ENCODE data around the gene TMEM53.
A peak's percentile ranks its signal among the peaks of the same experiment; 100 is the strongest.

The TMEM53 gene

GRCh38 chr1:44640200-44640853, 34.0 kb downstream of the TMEM53 start:
- no peaks in the 10 kb centered on the region for H3K27me3 ChIP-seq (ENCODE audit: control insufficient read depth in 2 of 2, insufficient read depth in 2 of 2, low read length in 2 of 2)
- no peaks in the 10 kb centered on the region for H3K4me1 ChIP-seq (ENCODE audit: control insufficient read depth in 2 of 2, insufficient read depth in 2 of 2, low read length in 2 of 2)
- H3K9me3 ChIP-seq (ENCODE audit: control insufficient read depth in 2 of 2, low read length in 2 of 2), result no peaks in the 10 kb centered on the region
- no peak overlapping the region for H3K9ac ChIP-seq (ENCODE audit: low read depth in 1 of 2, low read length in 2 of 2)
- peaks cover 84 to 93% of the 10 kb centered on the region in 2 donors for H3K36me3 ChIP-seq (ENCODE audit: control insufficient read depth in 2 of 2, insufficient read depth in 2 of 2, low read length in 2 of 2)
- no peak overlapping the region for H3K4me3 ChIP-seq (ENCODE audit: low read length in 2 of 2)
- no peak overlapping the region for H3K27ac ChIP-seq (ENCODE audit: low read depth in 2 of 2, low read length in 2 of 2)

GRCh38 chr1:44637702-44638411, 36.4 kb downstream of the TMEM53 start:
- Histone ChIP-seq H3K4me1 (ENCODE audit: control insufficient read depth in 2 of 2, insufficient read depth in 2 of 2, low read length in 2 of 2) (peaks cover 6 to 13% of the 10 kb centered on the region in 2 donors), H3K4me3 (ENCODE audit: low read length in 2 of 2) (no peak overlapping the region), H3K27ac (ENCODE audit: low read depth in 2 of 2, low read length in 2 of 2) (no peak overlapping the region), H3K9me3 (ENCODE audit: control insufficient read depth in 2 of 2, low read length in 2 of 2) (no peaks in the 10 kb centered on the region), H3K27me3 (ENCODE audit: control insufficient read depth in 2 of 2, insufficient read depth in 2 of 2, low read length in 2 of 2) (no peaks in the 10 kb centered on the region), H3K9ac (ENCODE audit: low read depth in 1 of 2, low read length in 2 of 2) (no peak overlapping the region), H3K36me3 (ENCODE audit: control insufficient read depth in 2 of 2, insufficient read depth in 2 of 2, low read length in 2 of 2) (peaks cover 80 to 85% of the 10 kb centered on the region in 2 donors)

GRCh38 chr1:44636688-44637598, 37.3 kb downstream of the TMEM53 start:
- Histone ChIP-seq H3K4me3 (ENCODE audit: low read length in 2 of 2) (no peak overlapping the region), H3K4me1 (ENCODE audit: control insufficient read depth in 2 of 2, insufficient read depth in 2 of 2, low read length in 2 of 2) (peaks cover 10 to 16% of the 10 kb centered on the region in 2 donors), H3K27ac (ENCODE audit: low read depth in 2 of 2, low read length in 2 of 2) (peak overlapping the region in 1 of 2 donors; percentile 21), H3K9ac (ENCODE audit: low read depth in 1 of 2, low read length in 2 of 2) (no peak overlapping the region), H3K27me3 (ENCODE audit: control insufficient read depth in 2 of 2, insufficient read depth in 2 of 2, low read length in 2 of 2) (no peaks in the 10 kb centered on the region), H3K36me3 (ENCODE audit: control insufficient read depth in 2 of 2, insufficient read depth in 2 of 2, low read length in 2 of 2) (peaks cover 73 to 76% of the 10 kb centered on the region in 2 donors), H3K9me3 (ENCODE audit: control insufficient read depth in 2 of 2, low read length in 2 of 2) (no peaks in the 10 kb centered on the region)

- peak overlapping the region in 1 of 2 donors; percentile 21 for H3K27ac ChIP-seq (ENCODE audit: low read depth in 2 of 2, low read length in 2 of 2)
- H3K36me3 ChIP-seq (ENCODE audit: control insufficient read depth in 2 of 2, insufficient read depth in 2 of 2, low read length in 2 of 2), result peaks cover 68 to 70% of the 10 kb centered on the region in 2 donors
- H3K4me3 ChIP-seq (ENCODE audit: low read length in 2 of 2), result no peak overlapping the region
- H3K9ac ChIP-seq (ENCODE audit: low read depth in 1 of 2, low read length in 2 of 2), result no peak overlapping the region
- no peaks in the 10 kb centered on the region for H3K27me3 ChIP-seq (ENCODE audit: control insufficient read depth in 2 of 2, insufficient read depth in 2 of 2, low read length in 2 of 2)
- no peaks in the 10 kb centered on the region for H3K9me3 ChIP-seq (ENCODE audit: control insufficient read depth in 2 of 2, low read length in 2 of 2)
- H3K4me1 ChIP-seq (ENCODE audit: control insufficient read depth in 2 of 2, insufficient read depth in 2 of 2, low read length in 2 of 2), result peaks cover 10 to 19% of the 10 kb centered on the region in 2 donors
Measured at GRCh38 chr1:44636083-44636687, 38.1 kb downstream of the TMEM53 start.

- Histone ChIP-seq H3K27ac (ENCODE audit: low read depth in 2 of 2, low read length in 2 of 2) (no peak overlapping the region), H3K9me3 (ENCODE audit: control insufficient read depth in 2 of 2, low read length in 2 of 2) (no peaks in the 10 kb centered on the region), H3K4me1 (ENCODE audit: control insufficient read depth in 2 of 2, insufficient read depth in 2 of 2, low read length in 2 of 2) (peaks cover 10 to 19% of the 10 kb centered on the region in 2 donors), H3K36me3 (ENCODE audit: control insufficient read depth in 2 of 2, insufficient read depth in 2 of 2, low read length in 2 of 2) (peaks cover 60 to 62% of the 10 kb centered on the region in 2 donors), H3K4me3 (ENCODE audit: low read length in 2 of 2) (no peak overlapping the region), H3K27me3 (ENCODE audit: control insufficient read depth in 2 of 2, insufficient read depth in 2 of 2, low read length in 2 of 2) (no peaks in the 10 kb centered on the region), H3K9ac (ENCODE audit: low read depth in 1 of 2, low read length in 2 of 2) (no peak overlapping the region)
Measured at GRCh38 chr1:44635439-44635838, 38.8 kb downstream of the TMEM53 start.

- Histone ChIP-seq H3K4me1 (ENCODE audit: control insufficient read depth in 2 of 2, insufficient read depth in 2 of 2, low read length in 2 of 2) (peaks cover 10 to 19% of the 10 kb centered on the region in 2 donors), H3K36me3 (ENCODE audit: control insufficient read depth in 2 of 2, insufficient read depth in 2 of 2, low read length in 2 of 2) (peaks cover 55 to 56% of the 10 kb centered on the region in 2 donors), H3K4me3 (ENCODE audit: low read length in 2 of 2) (no peak overlapping the region), H3K9ac (ENCODE audit: low read depth in 1 of 2, low read length in 2 of 2) (no peak overlapping the region), H3K27me3 (ENCODE audit: control insufficient read depth in 2 of 2, insufficient read depth in 2 of 2, low read length in 2 of 2) (no peaks in the 10 kb centered on the region), H3K27ac (ENCODE audit: low read depth in 2 of 2, low read length in 2 of 2) (no peak overlapping the region), H3K9me3 (ENCODE audit: control insufficient read depth in 2 of 2, low read length in 2 of 2) (no peaks in the 10 kb centered on the region)
Measured at GRCh38 chr1:44634606-44635189, 39.6 kb downstream of the TMEM53 start.

GRCh38 chr1:44632598-44632997, 41.7 kb downstream of the TMEM53 start:
- H3K4me1 ChIP-seq (ENCODE audit: control insufficient read depth in 2 of 2, insufficient read depth in 2 of 2, low read length in 2 of 2), result peaks cover 10 to 19% of the 10 kb centered on the region in 2 donors
- H3K36me3 ChIP-seq (ENCODE audit: control insufficient read depth in 2 of 2, insufficient read depth in 2 of 2, low read length in 2 of 2), result peaks cover 38 to 39% of the 10 kb centered on the region in 2 donors

GRCh38 chr1:44631647-44632539, 42.4 kb downstream of the TMEM53 start:
- Histone ChIP-seq H3K9me3 (ENCODE audit: control insufficient read depth in 2 of 2, low read length in 2 of 2) (no peaks in the 10 kb centered on the region), H3K4me1 (ENCODE audit: control insufficient read depth in 2 of 2, insufficient read depth in 2 of 2, low read length in 2 of 2) (peaks cover 10 to 19% of the 10 kb centered on the region in 2 donors), H3K4me3 (ENCODE audit: low read length in 2 of 2) (peak overlapping the region; percentile 83 to 93), H3K27me3 (ENCODE audit: control insufficient read depth in 2 of 2, insufficient read depth in 2 of 2, low read length in 2 of 2) (no peaks in the 10 kb centered on the region), H3K36me3 (ENCODE audit: control insufficient read depth in 2 of 2, insufficient read depth in 2 of 2, low read length in 2 of 2) (peaks cover 32% of the 10 kb centered on the region in 2 donors), H3K9ac (ENCODE audit: low read depth in 1 of 2, low read length in 2 of 2) (peak overlapping the region; percentile 75 to 90), H3K27ac (ENCODE audit: low read depth in 2 of 2, low read length in 2 of 2) (peak overlapping the region; percentile 93 to 94)

More at GRCh38 chr1:44632598-44632997, 41.7 kb downstream of the TMEM53 start:
- peak overlapping the region; percentile 83 to 93 for H3K4me3 ChIP-seq (ENCODE audit: low read length in 2 of 2)
- H3K27me3 ChIP-seq (ENCODE audit: control insufficient read depth in 2 of 2, insufficient read depth in 2 of 2, low read length in 2 of 2), result no peaks in the 10 kb centered on the region
- peak overlapping the region; percentile 75 to 90 for H3K9ac ChIP-seq (ENCODE audit: low read depth in 1 of 2, low read length in 2 of 2)
- no peaks in the 10 kb centered on the region for H3K9me3 ChIP-seq (ENCODE audit: control insufficient read depth in 2 of 2, low read length in 2 of 2)
- peak overlapping the region; percentile 45 to 48 for H3K27ac ChIP-seq (ENCODE audit: low read depth in 2 of 2, low read length in 2 of 2)

GRCh38 chr1:44631333-44631646, 43.0 kb downstream of the TMEM53 start:
- no peaks in the 10 kb centered on the region for H3K27me3 ChIP-seq (ENCODE audit: control insufficient read depth in 2 of 2, insufficient read depth in 2 of 2, low read length in 2 of 2)

More at GRCh38 chr1:44631333-44631646, 43.0 kb downstream of the TMEM53 start:
- peak overlapping the region; percentile 83 to 93 for H3K4me3 ChIP-seq (ENCODE audit: low read length in 2 of 2)
- H3K9ac ChIP-seq (ENCODE audit: low read depth in 1 of 2, low read length in 2 of 2), result peak overlapping the region; percentile 75 to 90
- H3K9me3 ChIP-seq (ENCODE audit: control insufficient read depth in 2 of 2, low read length in 2 of 2), result no peaks in the 10 kb centered on the region
- H3K27ac ChIP-seq (ENCODE audit: low read depth in 2 of 2, low read length in 2 of 2), result peak overlapping the region; percentile 93 to 94
- peaks cover 26% of the 10 kb centered on the region in 2 donors for H3K36me3 ChIP-seq (ENCODE audit: control insufficient read depth in 2 of 2, insufficient read depth in 2 of 2, low read length in 2 of 2)
- peaks cover 10 to 19% of the 10 kb centered on the region in 2 donors for H3K4me1 ChIP-seq (ENCODE audit: control insufficient read depth in 2 of 2, insufficient read depth in 2 of 2, low read length in 2 of 2)
